HG03108 (cell line): ENCODE results near the gene MCTS1.
"Not testable (repeated sequence)": the region's sequence is repeated elsewhere in the genome, so short reads cannot be mapped to it uniquely, and the experiment has no call there.

Source experiments
- ATAC-seq: cut with Tn5 transposase; IDR thresholded peaks from one replicate; pipeline ENCODE4 v1.9.1; 2021; ENCODE audit warnings: moderate library complexity; ENCODE audit not compliant: unreplicated experiment

Gene MCTS1, protein sequence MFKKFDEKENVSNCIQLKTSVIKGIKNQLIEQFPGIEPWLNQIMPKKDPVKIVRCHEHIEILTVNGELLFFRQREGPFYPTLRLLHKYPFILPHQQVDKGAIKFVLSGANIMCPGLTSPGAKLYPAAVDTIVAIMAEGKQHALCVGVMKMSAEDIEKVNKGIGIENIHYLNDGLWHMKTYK

DNA sequence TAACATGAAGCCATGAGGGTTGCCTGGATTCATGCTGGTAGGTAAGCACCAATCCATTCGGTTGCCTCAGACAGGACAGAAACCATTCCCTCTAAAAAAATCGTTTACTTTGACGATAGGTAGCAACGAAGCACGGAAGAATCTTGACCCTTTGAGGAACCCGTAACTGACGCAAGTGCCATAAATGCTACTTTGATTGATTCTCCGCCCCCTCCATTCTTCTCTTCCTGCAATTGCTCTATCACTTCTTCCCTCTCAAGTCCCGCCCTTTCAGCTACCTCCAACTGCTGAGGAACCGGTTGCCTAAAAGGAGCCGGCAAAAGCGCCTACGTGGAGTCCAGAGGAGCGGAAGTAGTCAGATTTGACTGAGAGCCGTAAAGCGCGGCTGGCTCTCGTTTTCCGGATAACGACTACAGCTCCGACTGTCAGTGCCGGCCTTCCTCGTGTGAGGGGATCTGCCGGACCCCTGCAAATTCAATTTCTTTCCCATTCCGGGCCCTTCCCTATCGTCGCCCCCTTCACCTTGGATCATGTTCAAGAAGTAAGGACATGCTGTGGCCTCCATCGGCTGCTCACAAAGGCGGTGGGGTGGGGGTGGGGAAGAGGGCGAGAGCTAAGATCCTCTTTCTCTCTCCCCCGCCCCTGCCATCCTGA lies at the start of gene MCTS1:
Gene MCTS1 (plus strand): TSS at position 395 of the 654 bp plus-strand sequence. CDS start 136 bp downstream, at position 531.
- peak; percentile 89 for ATAC-seq

DNA sequence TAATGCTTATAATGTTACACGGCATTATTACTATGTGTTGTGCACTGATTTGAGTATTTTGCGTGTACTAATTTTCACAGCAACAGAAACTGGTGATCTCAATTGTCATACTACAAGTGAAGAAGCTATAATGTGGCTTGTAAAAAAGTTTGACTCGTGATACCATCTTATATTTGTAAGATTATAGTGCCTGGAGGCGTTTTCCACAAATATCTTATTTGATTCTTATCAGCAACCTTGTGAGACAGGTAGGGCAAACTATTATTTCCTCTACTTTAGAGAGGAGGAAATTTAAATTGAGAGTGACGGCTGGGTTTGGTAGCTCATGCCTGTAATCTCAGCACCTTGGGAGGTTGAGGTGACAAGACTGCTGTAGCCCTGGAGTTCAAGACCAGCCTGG lies 47.6 kb upstream of the MCTS1 start:
- ATAC-seq = no peak

DNA sequence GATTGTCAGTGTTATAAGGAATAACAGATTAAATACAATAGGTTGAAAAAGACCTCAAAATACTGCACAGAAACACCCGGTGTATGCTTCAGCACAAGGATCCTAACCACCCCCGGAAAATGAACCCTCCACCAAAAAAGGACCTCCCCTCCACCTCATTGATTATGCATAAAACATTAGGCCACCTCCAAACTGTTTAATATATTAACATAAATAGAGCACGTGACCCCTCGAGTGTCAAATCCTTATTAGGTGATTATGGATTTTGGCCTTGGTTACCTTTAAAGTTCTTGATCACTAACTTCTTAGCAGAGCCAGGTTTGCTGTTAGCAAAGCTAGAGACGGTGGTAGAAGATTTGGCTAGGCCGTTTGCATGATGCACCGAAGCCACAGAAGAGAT lies 44.1 kb upstream of the MCTS1 start:
- ATAC-seq = no peak

DNA sequence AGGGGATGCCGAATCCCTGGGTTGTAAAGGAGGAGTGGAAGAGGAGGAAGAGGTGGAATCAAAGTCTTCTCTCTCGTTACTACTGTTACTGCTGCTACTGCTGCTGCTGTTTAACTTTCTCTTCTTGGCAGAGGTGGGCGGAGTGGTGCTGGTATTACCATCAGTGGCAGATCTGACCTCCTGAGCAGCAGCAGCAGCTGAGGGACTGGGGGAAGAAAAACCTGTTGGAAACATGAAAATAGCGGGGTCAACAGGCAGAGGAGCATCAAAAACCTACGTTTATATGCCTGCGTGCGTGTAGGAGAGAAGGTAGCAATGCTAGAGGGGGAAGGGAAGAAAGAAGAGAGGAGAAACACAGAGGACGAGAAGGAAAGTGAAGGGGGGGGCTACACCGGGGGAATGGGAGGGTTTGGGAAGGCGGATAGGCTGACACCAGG lies 43.5 kb upstream of the MCTS1 start:
- no peak for ATAC-seq

DNA sequence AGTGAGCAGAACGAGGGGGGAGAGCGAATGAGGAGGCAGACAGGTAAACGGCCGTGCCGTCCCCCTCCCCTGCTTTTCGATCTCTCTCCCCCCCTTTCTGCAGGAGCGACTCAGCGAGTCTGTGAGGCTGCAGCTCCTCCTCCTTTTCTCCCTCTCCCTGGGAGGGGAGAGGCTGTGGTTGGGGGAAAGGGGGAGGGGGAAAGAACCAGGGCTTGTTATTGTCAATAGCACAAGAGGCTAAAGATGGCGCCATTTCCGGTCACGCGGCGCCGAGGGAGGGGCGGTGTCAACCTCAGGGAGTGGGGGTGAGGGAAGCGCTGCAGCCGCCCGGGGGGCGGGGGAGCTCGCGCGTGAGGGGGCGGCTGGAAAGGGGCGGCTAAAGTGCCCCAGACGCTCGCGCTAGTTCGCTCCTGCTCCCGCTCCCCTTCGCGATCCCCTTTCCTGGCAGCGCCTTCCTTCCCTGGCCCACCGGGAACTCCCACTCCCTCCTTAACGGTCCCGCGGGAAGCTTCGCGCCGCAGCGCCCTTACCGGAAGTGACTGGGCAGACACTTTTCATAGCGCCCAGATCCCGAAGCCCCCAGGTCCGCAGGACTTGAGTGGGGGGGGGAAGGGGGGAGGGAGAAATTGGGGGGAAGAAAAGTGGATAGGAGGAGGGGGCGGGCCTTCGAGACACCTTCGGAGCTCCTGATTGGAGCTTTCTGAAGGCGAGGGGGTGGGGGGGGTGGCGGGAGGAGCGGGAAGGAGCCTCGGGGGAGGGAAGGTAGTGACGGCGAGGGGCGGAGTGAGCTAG lies 42.9 kb upstream of the MCTS1 start, which contains the start of gene CUL4B:
Gene CUL4B (minus strand): TSS at position 121 of the 792 bp plus-strand sequence. CDS start 324 bp downstream, outside the sequence.
- peak; percentile 67 for ATAC-seq

DNA sequence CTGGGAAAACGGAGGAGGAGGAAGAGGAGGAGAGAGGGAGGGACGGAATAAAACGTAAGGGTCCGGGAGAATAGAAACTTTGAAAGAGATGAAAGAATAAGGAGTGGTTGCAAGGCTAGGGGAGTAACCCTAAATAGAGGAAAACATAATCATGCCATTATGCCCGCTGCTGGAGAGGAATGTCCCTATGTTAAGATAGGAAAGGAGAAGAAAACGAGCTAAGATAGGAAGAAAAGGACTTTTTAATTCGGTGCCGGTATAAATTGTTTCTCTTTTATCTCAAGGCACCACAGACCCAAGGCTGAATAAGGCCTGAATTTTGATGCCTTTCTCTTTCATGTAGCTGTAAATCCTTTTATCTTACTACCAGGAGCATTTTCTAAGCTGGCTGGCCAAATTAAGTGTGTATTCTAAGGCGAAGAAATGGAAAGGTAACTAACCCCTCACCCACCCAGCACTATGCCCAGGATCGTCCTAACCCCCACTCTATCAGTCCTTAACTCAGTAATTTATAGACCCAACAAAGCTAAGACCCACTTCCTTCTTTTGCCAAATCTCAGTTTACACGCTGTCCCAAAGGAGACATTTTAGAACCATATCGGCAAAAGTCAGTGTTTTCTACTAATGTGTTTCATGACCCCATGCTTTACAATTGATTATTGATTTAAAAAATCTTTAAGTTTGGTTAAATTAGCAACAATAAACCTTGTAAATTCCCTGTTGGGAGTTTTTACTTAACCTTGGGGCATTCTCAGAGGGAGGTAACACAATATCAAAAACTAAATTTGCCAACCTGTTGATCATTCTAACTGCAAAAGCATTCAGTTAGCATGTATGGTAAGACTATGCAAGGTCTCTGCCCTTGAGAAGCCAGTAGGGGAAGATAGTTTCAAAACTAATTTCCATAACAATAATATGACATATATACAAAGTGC lies 42.0 kb upstream of the MCTS1 start:
- no peak for ATAC-seq

DNA sequence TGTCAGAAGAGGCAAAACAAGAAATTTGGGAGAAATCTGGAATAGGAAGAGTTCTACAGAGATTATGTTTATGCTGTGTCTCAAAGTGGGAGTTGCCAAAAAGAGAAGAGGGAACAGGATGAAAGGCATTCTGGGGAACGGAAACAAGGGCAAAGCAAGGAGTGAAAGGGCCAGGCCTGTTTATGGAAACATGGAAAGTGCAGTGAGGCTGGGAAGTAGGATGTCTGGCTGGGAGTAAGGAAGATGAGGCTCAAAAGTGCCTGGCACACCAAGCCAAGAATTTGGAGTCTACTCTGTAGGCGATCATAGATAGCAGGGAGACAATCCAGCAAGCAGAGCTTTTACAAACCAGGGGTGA lies 41.4 kb upstream of the MCTS1 start:
- no peak for ATAC-seq

DNA sequence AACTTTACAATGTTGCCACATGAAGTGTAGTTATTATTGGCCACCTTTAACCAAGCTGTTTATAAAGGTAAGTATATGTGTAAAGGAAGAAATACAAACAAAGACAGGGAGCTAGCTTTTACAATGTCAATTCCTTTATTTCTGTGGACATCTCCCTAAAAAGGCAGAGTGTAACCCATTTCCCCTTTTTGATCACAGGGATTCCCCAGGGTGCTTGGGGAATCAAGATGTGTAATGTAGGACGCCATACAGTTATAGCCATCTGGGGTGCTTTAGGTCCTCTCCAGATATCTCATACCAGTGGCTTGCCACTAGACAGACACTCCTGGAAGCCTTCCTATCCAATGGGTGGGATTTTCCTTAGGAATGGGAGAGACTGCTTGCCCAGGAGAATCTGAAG lies 39.0 kb upstream of the MCTS1 start:
- ATAC-seq = no peak

DNA sequence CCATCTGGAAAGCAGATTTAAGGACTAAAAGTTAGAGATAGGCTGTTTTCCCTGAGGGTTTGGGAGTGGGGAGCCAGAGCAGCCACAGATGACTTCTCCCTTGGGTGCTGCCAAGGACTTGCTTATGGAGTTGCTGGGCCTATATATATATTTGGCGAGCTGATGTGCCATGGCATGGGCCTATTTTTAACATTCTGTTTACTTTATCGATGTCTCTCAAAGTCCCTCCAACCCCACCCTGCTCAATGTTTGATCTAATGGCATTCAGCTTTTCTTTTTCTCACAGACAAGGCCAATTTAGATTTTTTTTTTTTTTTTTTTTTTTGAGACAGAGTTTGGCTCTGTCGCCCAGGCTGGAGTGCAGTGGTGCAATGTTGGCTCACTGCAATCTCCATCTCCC lies 37.1 kb upstream of the MCTS1 start:
- no peak for ATAC-seq

DNA sequence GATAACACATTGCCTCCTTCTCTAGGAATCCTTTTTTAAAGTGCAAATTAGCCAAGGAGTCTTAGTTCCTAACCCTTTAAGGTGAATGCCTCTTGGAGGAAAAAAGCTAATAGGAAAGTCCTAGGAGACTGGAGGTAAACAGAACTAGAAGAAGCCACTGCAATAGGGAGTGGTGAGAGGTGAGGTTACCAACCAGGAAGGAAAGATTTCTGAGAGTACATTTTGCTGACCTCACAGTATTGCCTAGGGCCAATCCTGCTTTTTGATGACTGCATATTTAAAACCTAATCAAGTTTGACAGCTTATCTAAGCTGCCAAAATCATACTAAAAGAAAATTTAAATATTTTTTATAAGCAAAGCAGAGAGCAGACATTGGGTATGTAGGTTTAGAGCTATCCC lies 35.9 kb upstream of the MCTS1 start:
- ATAC-seq = no peak

DNA sequence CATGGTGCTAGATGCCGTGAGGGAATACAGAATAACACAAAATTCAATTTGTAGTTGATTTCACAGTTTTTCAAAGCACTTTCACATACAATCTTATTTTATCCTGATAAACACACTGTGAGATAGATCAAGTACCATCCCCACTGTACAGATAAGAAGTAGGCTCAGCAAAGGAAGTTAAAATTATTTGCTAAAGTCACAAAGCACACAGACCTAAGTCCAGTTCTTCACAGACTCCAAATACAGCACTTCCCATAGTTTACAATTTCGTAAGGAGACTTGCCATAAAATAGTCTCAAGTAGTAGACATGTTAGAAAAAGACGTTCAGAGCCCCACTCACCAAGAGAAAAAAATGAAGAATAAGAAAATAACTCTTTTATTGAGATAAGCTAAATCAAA lies 35.3 kb upstream of the MCTS1 start:
- no peak for ATAC-seq

DNA sequence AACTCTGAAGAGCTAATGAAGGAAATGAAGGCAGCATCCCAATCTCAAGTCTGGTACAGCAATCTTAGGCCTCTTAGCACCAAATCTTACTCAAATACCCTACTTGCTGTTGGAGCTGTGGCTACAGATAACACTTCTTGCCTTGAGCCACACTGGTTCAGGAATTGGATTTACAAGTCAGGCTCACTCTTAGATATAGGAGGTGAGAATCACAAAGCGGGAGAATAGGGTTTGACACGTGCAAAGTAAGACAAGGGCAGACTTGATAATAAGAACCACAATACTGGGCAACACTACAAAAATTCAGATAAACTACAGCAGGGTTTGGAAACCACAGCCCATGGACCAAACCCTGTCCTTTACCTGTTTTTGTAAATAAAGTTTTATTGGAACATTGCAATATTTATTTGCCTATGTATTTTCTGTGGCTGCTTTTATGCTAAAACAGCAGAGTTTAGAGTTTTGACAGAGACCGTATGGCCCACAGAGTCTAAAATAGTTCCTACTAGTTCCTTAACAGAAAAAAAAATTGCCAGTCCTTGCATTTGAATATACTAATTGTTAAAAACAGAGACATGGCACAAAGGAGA lies 33.8 kb upstream of the MCTS1 start:
- no peak for ATAC-seq

DNA sequence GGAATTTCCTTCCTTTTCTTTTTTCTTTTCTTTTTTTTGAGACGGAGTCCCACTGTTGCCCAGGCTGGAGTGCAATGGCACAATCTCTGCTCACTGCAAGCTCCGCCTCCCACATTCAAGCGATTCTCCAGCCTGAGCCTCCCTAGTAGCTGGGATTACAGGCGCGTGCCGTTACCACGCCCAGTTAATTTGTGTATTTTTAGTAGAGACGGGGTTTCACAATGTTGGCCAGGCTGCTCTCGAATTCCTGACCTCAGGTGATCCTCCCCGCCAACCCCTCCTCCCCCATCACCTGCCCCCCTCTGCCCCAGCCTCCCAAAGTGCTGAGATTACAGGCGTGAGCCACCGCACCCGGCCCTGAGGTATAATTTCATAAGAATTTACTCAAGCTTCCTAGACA lies 30.1 kb upstream of the MCTS1 start:
- ATAC-seq = not testable (repeated sequence)

DNA sequence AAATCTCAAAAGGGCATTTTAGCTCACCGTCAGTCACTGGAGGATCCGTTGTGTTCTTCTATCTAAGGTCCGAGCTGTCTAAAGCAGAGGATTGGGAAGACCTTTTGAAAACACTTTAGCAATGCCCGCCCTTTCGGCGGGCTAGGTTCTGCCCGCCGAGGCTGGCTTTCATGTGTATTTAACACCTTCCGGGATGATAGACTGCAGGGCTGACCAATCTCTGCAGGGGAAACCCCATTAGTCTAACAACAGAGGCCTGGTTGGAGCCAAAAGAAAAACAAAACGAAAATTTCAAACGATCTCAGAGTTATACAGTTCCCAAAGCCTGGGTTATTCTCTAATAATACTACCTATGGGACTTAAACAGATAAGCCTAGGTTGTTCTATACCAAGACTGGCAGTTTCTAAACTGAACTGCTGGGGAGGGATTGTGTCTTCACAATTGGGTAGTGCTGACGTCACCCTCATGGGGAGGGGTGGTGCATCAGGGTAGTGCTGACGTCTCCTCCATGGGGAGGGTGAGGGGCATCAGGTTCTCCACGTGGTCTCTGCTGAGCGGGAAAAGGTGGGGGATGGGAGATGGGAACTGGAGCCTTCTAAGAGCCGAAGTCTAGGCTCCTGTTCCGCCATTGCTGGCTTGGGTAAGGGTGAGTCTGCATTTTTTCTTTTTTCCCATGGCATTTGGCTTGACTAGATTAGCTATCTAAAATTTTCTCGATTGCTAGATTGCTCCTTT lies 28.4 kb upstream of the MCTS1 start:
- ATAC-seq = no peak

DNA sequence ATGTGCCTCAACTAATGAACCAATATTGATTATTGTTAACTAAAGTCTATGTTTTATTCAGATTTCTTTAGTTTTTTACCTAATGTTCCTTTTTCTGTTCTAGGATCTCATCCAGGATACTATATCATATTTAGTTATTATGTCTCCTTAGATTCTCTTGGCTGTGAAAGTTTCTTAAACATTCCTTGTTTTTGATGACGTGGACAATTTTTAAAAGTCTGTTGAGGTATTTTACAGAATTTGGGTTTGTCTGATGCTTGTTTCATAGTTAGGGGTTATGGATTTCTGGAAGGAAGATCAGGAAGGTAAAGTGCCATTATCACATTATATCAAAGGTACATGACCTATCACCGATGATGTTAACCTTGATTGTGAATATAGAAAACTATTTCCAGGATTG lies 18.2 kb upstream of the MCTS1 start:
- ATAC-seq = no peak

DNA sequence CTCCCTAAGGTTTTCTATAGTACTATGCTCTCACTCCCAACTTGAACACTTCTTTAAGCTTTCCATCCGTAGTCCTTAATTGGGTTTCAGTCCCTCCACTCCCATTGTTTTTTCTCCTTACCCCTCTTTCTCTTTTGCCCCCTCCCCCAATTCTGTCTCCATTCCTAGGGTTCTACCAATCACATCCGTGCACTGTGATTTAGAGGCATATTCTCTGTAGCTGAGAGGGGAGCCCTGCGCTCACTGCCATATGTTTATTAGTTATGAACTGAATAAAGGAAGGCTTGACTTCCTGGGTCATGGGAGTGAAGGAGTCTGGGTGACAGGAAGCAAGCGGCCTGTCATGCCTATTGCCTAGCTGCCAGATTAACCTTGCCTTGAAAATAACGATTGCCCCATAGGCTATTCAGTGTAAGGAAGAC lies 471 bp downstream of the MCTS1 start:
- ATAC-seq = no peak

DNA sequence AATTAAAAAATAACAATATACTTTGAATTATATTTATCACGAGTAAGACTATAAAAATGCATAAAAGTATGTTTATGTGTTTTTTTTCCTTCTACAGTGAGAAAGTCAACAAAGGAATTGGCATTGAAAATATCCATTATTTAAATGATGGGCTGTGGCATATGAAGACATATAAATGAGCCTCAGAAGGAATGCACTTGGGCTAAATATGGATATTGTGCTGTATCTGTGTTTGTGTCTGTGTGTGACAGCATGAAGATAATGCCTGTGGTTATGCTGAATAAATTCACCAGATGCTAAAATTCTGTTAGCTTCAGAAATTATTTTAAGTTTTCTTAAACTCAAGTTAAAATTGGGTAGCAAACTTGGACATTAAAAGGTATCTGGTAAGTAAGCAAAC lies 8.2 kb downstream of the MCTS1 start:
- ATAC-seq = no peak

DNA sequence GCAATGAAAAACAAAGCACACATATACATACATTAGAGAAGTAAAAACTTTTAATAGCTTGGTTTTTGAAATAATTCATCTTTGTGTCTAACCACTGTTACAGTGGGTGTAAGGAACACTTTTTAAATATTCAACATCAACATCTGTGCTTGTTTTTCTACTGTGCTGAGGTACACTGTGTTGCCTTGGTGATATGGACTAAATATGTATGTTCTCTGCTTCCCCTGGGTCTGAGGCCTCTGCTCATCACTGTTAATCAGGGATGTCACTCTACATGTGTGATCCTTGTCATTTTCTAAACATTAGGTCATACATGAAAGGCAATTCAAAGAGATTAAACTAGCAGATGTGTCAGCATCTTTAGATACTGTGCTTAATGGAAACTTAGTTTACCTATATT lies 10.9 kb downstream of the MCTS1 start:
- no peak for ATAC-seq

DNA sequence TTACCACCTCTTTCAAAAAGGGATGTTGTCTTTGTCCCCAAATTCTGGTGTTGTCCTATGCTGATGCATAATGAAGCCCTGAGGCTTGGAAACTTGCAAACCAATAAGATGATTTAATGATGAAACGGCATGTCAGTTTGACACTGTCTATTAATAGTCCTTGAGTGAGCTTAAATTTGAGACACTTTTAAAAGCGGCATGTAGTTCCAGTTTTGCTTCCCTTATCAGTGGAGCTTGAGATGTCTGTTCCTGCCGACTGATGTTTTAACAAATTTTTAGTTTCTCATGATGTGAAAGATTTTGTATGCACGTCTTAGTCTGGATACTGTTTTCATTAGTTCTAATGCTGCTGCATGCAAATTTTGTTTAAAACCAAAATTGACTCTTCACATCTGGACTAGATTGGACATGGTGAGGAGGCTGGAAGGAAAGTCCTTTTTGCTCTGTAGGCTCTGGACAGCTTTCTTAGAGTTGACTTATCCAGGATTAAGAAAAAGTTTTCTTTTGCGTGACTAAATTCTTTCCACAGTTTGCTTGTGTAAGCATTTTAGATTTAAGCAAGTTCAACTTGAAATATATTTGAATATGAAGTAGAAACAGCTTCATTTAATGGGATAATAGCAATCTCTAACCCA lies 14.2 kb downstream of the MCTS1 start:
- ATAC-seq = no peak
